GM10847 (cell line): ENCODE data around the gene PSME2.

Experiments used
- POLR2A ChIP-seq: IDR thresholded peaks from 2 replicates; pipeline ENCODE4 v1.6.1; 2011; ENCODE audit not compliant: insufficient read length; ENCODE audit errors: extremely low read depth

The PSME2 gene

DNA sequence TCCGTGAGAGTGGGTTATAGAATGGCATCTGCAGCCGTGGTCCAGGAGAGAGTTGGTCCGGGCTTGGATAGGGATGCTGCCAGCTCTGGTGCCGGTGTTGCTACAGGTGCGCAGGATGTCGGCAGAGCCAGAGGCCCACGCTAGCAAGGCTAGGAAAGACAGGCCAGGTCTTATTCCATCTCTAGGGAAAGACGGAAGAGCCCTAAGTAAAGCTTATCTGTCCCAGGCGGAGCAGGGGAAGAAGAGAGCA is 10.9 kb downstream of the PSME2 start:
- no peak for TF ChIP-seq POLR2A

DNA sequence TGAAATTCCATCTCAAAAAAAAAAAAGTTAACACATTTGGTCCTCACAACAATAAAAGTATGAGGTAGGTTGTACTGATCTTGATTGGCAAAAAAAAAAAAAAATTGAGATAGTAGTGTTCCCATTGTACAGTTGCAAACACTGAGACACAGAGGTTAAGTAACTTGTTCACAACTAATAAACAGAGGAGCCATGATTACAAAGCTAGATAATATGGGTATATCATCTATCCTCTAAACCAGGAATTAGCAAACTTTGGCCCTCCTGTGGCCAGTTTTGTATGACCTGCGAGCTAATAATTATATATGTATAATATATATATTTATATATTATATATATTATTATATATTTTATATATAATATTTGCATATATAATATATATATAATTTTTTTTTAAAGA is 12.7 kb downstream of the PSME2 start:
- no peak for TF ChIP-seq POLR2A

DNA sequence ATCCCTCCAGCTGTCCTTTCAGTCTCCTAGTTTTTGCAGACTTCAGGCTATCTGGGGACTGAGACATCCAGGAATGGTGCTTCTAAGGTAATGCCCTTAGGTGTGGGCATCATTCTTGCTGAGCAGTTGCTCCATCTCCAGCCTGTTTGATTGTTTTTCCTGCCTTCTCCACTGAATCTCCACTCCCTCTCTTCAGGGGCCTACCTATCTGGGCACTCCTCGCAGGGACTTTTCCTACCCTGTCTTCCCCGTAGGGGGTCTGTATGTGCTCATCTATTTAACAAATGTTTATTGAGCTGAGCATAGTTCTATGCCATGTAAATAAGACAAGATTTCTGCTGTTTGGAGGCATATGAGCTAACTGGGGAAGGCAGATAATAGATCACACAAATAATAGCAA is 13.4 kb downstream of the PSME2 start:
- TF ChIP-seq POLR2A: no peak

DNA sequence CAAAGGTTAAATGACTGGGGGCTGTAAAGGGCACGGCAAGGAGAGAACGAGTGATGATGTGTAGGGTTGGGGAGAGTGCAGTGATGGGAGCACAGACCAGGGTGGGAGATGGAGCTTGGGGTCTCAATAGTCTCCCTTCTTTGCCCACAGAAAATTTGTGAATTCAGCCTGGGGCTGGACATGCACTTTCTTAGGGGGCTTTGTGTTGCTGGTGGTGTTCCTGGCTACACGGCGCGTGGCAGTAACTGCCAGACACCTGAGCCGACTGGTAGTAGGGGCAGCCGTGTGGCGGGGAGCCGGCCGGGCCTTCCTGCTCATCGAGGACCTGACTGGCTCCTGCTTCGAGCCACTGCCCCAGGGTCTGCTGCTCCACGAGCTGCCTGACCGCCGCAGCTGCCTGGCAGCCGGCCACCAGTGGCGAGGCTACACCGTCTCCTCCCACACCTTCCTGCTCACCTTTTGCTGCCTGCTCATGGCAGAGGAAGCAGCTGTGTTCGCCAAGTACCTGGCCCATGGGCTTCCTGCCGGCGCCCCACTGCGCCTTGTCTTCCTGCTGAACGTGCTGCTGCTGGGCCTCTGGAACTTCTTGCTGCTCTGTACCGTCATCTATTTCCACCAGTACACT is 14.2 kb downstream of the PSME2 start:
- no peak for TF ChIP-seq POLR2A

DNA sequence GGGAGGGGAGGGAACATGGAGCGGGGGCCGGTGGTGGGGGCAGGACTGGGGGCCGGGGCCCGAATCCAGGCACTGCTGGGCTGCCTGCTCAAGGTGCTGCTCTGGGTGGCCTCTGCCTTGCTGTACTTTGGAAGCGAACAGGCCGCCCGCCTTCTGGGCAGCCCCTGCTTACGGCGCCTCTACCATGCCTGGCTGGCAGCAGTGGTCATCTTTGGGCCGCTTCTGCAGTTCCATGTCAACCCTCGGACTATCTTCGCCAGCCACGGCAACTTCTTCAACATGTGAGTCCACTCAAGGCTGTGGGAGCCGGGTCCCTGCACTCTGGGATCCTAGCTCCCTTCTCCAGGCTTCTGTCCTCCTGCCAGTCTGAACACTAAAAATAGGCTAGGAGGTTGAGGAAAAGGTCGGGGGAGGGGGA is 14.9 kb downstream of the PSME2 start:
- no peak for TF ChIP-seq POLR2A

DNA sequence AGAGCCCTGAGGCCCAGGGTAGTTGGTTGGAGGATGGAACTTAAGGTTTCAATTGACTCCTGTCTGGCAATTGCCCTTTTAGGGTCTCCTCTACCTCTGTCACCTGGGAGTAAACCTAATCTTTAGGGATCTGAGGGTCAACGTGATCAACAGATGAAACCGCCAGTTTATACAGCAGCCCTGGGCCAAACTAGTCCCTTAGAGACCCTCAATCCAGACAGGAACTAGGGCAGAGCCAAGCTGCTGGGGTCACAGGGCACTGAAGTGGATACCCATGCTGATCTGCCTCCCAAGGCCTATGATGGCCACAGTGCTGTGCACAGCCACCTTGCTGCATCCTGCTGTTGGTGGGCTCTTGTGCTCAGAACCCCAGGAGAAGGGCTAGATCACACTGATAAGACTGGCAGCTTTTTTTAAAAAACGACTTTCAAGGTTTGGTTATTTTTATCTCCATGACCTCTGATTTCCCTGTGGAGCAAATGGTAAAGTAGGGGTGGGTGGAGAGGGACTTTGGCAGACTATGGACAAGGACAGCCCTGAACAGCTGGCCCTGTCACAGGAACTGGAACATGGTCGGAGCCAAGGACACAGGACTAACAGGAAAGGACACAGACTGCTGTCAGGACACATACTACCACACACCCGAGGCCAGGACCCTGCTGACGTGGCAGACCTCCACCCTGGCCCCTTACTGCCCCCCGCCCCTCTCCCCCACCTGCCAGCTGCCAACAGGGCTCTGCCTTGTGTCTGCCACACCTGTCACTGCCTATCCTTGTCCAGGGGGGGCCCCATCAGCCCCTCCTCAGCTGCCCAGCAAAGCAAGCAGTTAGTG is 15.5 kb downstream of the PSME2 start:
- no peak for TF ChIP-seq POLR2A

DNA sequence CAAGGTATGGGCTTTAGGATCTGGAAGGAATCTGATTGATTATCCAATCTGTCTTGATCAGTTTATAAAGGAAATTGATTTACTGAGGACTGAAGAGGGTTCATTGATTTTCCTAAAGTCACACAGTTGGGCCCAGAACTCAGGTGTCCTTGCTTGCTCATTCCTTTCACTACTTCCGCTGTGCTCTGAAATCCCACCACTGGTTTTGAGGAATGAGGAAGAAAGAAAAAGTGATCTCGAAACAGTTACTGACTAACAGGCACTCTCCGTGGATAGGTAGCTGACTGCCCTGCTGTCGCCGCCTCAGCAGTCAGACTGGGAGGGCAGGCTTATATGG is 16.1 kb downstream of the PSME2 start, which contains the start of gene FITM1:
Gene FITM1, plus strand, starts transcription at position 280 of the 337 bp plus-strand sequence. CDS start 905 bp downstream, outside the sequence.
- TF ChIP-seq POLR2A: no peak

DNA sequence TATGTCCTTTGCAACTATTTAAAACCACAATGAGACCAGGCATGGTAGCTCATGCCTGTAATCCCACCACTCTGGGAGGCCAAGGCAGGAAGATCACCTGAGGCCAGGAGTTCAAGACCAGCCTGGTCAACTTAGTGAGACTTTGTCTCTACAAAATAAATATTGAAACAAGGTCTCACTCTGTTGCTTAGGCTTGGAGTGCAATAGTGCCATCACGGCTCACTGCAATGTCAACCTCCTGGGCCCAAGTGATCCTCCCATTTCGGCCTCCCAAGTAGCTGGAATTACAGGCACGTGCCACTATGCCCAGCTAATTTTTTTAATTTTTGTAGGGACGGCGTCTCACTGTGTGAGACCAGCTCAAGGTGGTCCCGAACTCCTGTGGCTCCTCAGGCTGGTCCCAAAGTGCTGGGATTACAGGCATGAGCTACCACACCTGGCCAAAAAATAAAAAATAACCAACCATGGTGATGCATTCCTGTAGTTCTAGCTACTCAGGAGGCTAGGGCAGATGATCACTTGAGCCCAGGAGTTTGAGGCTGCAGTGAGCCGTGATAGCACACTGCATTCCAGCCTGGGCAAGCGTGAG is 16.9 kb downstream of the PSME2 start:
- no peak for TF ChIP-seq POLR2A

DNA sequence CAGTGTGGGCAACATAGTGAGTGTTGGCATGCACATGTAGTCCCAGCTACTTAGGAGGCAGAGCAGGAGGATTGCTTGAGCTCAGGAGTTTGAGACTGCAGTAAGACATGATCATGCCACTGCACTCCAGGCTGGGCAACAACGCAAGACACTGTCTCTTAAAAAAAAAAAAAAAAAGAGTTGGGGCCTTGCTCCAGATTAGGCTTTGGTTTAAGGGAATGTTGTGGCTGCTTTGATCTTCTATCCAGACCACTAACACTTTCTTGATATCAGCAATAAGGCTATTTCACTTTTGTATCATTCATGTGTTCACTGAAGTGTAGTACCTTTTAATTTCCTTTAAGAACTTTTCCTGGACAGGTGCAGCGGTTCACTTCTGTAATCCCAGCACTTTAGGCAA is 18.7 kb downstream of the PSME2 start:
- TF ChIP-seq POLR2A: no peak

DNA sequence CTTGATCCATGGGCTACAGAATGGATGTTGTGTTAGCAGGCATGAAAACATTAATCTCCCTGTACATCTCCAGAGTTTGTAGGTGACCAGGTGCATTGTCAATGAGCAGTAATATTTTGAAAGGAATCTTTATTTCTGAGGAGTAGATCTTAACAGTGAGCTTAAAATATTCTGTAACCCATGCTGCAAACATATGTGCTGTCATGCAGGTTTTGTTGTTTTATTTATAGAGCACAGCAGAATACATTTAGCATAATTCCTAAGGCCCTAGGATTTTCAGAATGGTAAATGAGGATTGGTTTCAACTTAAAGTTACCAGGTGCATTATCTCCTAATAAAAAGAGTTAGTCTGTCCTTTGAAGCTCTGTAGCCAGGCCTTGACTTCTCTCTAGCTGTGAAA is 19.5 kb downstream of the PSME2 start:
- no peak for TF ChIP-seq POLR2A

DNA sequence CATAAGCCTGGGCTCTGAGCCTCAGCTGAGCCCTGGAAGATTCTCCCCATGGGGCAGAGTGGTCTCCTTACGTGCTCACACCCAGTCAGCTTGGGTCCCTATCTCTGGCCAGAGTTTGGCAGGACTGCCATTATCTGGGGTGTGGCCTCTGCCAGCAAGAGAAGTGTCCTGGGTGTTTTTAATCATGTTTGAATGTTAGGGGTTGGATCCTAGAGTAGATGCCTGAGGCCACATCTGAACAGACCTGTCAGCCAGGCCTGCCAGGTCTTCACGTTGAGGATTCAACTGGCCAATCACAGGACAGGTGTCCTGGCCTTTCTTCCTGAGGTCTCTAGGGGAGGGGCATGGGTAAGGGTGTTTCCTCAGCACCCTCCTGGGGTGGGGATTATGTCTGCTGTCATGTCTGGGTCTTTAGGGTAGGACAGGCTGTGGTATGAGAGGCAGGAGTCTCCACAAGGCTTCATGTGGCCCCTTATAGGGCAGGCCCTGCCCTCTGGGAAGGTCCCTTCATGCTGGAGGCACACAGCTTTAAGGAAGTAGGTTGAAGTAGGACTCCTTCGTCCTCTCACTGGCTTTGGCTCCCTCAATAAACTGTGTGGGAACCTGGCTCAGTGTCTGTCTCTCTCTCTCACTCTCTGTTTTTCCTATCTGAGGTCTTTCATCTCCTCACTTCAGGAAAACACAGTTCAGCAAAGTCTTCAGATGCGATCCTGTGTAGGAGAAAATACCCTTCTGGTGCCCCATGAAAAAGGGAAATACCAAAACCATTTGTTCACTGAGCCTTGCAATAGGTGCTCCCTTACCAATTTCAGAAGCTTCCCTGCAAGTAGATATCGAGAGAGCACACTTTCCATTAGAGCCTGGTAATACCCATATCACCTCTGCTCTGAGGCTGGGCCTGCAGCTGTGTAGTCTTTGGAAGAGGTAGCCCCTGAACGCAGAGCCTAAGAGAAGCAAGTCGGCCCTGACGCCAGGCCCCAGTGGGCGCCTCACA is 22.7 kb downstream of the PSME2 start:
- no peak for TF ChIP-seq POLR2A

DNA sequence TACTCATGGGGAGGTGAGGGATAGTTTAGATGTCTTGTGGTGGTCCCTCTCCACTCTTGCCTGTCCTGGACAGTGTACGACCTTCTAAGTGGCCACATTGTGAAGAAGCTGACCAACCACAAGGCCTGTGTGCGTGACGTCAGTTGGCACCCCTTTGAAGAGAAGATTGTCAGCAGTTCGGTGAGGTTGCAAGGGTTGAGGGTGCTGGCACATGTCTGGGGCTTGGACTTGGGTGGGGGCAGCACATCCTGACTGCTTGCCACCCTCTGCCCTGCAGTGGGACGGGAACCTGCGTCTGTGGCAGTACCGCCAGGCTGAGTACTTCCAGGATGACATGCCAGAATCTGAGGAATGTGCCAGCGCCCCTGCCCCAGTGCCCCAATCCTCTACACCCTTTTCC is 23.5 kb downstream of the PSME2 start:
- TF ChIP-seq POLR2A: no peak

DNA sequence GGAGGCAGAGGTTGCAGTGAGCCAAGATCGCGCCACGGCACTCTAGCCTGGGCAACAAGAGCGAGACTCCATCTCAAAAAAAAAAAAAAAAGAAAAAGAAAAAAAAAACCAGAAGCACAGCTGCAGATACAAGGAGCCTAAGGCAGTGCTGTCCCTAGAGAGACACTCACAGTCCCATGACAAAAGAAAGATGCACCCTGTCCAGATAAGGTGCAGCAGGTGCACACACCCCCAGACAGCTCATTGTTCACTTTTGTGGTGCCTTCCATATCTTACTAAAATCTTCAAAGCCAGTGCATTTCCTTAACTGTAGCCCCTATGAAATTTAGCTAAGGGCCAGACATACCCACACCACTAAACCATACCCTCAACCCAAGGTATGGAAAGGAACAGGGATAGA is 24.0 kb downstream of the PSME2 start:
- no peak for TF ChIP-seq POLR2A

DNA sequence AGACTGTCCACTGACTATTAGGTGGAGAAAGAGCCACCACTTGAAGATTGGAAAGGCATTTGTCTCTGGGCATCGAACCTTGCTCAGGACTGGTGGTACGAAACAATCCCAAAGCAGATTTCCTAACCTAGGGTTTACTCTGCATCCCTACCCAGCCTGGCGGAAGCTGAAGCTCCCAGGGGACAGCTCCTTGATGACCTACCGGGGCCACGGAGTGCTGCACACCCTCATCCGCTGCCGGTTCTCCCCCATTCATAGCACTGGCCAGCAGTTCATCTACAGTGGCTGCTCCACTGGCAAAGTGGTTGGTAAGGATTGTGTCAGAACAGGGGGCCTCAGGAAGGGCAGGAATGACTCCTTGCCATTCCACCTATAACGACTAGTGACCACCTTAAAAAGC is 25.2 kb downstream of the PSME2 start:
- no peak for TF ChIP-seq POLR2A

DNA sequence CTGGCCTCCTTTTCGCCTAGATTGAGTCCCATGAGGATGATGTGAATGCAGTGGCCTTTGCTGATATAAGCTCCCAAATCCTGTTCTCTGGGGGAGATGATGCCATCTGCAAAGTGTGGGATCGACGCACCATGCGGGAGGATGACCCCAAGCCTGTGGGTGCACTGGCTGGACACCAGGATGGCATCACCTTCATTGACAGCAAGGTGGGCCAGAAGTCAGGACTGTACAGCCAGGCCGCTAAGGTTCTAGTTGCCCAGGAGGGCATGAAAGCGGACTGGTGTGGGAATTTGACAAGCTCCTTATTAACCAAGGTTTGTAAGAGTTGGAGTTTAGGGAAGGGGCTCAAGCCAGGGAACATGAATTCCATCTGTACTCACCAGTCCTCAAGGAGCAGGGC is 26.7 kb downstream of the PSME2 start:
- no peak for TF ChIP-seq POLR2A
